SK-N-MC (cell line): ENCODE data around the gene CCN5.

Experiments
- EZH2 ChIP-seq: fragments of 200-600 bp; sonication (generic); IDR thresholded peaks from one replicate; pipeline ENCODE4 v1.6.1; 2017; ENCODE audit warnings: antibody characterized with exemption
- FOXP2 ChIP-seq: optimal IDR thresholded peaks from 2 replicates; pipeline ENCODE3; 2011; ENCODE audit warnings: mild to moderate bottlenecking, moderate library complexity; ENCODE audit not compliant: insufficient read depth; ENCODE audit errors: extremely low read length, control extremely low read depth
- POLR2AphosphoS5 ChIP-seq: IDR thresholded peaks from 2 replicates; pipeline ENCODE4 v1.6.1; 2012; ENCODE audit warnings: mild to moderate bottlenecking, low read depth, low read length, borderline replicate concordance

DNA sequence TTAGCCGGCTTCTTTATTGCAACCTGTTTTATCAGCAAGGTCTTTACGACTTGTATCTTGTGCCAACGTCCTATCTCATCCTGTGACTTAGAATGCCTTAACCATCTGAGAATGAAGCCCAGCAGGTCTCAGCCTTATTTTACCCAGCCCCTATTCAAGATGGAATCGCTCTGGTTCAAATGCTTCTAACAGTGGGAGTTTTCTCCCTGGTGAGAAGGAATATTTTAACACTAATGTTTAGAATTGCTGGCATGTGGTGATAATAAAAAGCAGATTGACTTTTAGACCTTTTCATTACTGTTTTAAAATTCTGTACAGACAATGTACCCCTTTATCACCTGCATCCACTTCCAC is 20.6 kb downstream of the CCN5 start:
- TF ChIP-seq POLR2AphosphoS5 (no peak), EZH2 (no peak), FOXP2 (no peak)
